PC-9 (cell line): Measurements from ENCODE around the gene LPAR1.

ENCODE experiments used
- EZH2 ChIP-seq: fragments of 200-600 bp; sonication (generic); IDR thresholded peaks from 2 replicates; pipeline ENCODE4 v1.8.0; 2017; ENCODE audit warnings: antibody characterized with exemption, low read depth
- TF ChIP-seq, protein P1 (sequence below): fragments of 200-600 bp; sonication (generic); conservative IDR thresholded peaks from 2 replicates; pipeline ENCODE4 v1.6.1; 2017; ENCODE audit warnings: mixed run types, antibody characterized with exemption, mild to moderate bottlenecking, moderate library complexity

DNA sequence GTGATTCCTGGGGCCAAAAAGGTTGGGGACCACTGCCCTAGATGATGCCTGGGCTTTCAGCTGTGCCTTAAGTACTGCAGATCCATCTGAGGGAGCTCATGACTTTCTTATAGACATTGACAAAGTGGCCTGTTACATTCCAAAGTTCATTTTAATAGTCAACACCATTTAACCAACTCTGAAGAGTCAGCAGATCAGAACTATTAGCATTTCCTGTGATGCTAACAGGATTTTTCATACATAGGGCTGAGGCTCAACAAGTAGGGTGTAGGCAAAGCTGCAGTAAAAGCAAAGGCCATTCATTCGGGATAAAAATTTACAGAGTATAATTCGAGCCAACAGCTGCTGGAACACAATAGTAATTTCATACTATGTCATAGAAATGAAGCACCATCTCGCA lies 105.4 kb downstream of the LPAR1 start:
- TF ChIP-seq, protein P1, sequence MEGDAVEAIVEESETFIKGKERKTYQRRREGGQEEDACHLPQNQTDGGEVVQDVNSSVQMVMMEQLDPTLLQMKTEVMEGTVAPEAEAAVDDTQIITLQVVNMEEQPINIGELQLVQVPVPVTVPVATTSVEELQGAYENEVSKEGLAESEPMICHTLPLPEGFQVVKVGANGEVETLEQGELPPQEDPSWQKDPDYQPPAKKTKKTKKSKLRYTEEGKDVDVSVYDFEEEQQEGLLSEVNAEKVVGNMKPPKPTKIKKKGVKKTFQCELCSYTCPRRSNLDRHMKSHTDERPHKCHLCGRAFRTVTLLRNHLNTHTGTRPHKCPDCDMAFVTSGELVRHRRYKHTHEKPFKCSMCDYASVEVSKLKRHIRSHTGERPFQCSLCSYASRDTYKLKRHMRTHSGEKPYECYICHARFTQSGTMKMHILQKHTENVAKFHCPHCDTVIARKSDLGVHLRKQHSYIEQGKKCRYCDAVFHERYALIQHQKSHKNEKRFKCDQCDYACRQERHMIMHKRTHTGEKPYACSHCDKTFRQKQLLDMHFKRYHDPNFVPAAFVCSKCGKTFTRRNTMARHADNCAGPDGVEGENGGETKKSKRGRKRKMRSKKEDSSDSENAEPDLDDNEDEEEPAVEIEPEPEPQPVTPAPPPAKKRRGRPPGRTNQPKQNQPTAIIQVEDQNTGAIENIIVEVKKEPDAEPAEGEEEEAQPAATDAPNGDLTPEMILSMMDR = no peak
- no peak for TF ChIP-seq EZH2
